ENCODE data around the gene SUGP1.
A peak's percentile ranks its signal among the peaks of the same experiment; 100 is the strongest.

SUGP1 gene, protein sequence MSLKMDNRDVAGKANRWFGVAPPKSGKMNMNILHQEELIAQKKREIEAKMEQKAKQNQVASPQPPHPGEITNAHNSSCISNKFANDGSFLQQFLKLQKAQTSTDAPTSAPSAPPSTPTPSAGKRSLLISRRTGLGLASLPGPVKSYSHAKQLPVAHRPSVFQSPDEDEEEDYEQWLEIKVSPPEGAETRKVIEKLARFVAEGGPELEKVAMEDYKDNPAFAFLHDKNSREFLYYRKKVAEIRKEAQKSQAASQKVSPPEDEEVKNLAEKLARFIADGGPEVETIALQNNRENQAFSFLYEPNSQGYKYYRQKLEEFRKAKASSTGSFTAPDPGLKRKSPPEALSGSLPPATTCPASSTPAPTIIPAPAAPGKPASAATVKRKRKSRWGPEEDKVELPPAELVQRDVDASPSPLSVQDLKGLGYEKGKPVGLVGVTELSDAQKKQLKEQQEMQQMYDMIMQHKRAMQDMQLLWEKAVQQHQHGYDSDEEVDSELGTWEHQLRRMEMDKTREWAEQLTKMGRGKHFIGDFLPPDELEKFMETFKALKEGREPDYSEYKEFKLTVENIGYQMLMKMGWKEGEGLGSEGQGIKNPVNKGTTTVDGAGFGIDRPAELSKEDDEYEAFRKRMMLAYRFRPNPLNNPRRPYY

DNA sequence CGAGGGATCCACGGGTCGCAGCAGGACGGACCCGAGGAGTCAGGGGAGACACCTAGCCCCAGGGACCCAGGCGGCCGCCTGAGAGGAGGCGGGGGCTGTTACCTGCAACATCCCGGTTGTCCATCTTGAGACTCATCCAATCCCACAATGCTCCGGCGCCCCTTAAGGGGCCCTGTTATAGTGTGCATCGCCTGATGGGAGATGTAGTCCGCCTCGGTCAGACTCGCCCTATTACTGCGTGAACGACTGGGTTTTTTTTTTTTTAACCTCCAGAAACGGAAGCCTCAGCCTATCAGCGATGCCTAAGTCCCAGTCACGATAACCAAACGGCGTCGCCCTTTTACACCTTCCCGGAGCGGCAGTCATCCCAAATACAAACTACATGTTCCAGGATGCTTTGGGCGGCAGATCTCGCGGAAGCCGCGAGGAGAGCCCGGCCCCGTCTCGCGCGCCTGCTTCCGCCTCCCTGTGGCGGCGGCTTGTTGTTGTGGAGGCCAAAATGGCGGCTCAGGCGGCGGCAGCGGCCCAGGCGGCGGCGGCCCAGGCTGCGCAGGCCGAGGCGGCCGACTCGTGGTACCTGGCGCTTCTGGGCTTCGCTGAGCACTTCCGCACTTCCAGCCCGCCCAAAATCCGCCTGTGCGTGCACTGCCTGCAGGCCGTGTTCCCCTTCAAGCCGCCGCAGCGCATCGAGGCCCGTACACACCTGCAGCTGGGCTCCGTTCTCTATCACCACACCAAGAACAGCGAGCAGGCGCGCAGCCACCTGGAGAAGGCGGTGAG lies at the start of gene SUGP1, which contains the start of gene MAU2:
SUGP1 (minus strand) TSS at position 149 of the 780 bp plus-strand sequence; CDS start at position 136, 13 bp downstream.
MAU2 (plus strand) TSS at position 469 of the 780 bp plus-strand sequence; CDS start at position 500, 31 bp downstream.
- Histone ChIP-seq H3K4me1 (ENCODE audit: control insufficient read depth in 2 of 2, insufficient read depth in 2 of 2, low read length in 2 of 2) (peaks cover 4 to 16% of the 10 kb centered on the region in 2 donors), H3K4me3 (ENCODE audit: low read length in 2 of 2) (peak within 1 kb of the TSS; percentile 86 to 93), H3K9ac (ENCODE audit: low read depth in 1 of 2, low read length in 2 of 2) (peak within 1 kb of the TSS; percentile 93 to 99), H3K27me3 (ENCODE audit: control insufficient read depth in 2 of 2, insufficient read depth in 2 of 2, low read length in 2 of 2) (no peaks in the 10 kb centered on the region), H3K36me3 (ENCODE audit: control insufficient read depth in 2 of 2, insufficient read depth in 2 of 2, low read length in 2 of 2) (peaks cover 19 to 24% of the 10 kb centered on the region in 2 donors), H3K27ac (ENCODE audit: low read depth in 2 of 2, low read length in 2 of 2) (peak within 1 kb of the TSS; percentile 82 to 90), H3K9me3 (ENCODE audit: control insufficient read depth in 2 of 2, low read length in 2 of 2) (no peaks in the 10 kb centered on the region)

DNA sequence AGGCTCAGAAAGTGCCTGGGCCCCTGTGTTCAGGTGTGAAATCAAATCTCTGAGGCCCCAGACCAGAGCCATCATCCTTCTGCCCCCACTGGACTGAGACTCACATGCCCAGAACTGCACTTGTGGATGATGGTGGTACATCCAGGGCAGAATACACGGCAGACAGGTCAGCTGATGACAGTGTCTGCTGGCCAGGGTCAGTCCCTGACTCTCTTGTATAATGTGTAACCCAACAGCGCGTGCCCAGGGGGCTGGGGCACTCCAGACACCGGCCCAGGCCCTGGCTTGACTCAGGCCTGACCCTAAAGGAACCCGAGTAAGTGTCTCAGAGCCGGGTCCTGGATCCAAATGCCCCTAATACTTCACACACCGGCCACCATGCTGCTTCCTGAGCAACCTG lies 47.8 kb upstream of the SUGP1 start:
- H3K27ac ChIP-seq (ENCODE audit: low read depth in 2 of 2, low read length in 2 of 2): no peak overlapping the region

DNA sequence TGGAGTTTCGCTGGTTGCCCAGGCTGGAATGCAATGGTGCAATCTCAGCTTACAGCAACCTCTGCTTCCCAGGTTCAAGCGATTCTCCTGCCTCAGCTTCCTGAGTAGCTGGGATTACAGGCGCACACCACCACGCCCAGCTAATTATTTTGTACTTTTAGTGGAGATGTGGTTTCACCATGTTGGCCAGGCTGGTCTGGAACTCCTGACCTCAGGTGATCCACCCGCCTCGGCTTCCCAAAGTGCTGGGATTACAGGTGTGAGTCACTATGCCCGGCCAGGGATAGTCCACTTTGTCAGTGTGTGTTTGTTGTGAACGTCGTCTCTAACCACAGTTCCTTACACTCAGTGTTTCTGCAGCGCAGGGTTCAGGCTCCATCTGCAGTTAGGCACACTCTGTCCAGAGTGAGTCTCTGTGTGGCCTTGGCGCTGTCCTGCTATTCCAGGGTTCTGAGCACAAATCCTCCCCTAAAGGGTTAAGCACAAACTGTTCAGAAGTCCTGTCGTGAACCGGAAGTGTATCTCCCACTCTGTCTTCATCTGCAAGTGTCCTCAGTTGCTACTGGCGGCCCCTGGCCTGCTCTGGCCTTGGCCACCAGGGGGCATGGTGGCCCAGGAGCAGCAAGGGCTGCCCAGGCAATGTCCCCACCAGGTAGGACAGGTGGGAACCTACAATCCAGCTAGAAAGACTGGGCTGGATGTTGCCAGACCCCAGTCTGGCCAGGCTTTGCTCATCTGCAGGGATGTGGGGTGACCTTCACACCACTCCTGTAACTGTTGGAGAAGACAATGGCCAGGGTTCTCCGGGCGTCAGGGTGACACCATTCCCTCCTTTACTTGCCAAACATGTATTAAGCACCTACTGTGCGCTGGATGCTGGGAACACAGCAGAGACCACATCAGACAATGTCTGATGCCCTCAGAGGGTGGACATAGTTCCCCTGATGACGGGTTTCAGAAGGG lies 46.4 kb upstream of the SUGP1 start:
- H3K27me3 ChIP-seq (ENCODE audit: control insufficient read depth in 2 of 2, insufficient read depth in 2 of 2, low read length in 2 of 2): no peaks in the 10 kb centered on the region
- peak overlapping the region; percentile 10 to 60 for H3K9ac ChIP-seq (ENCODE audit: low read depth in 1 of 2, low read length in 2 of 2)
- H3K4me1 ChIP-seq (ENCODE audit: control insufficient read depth in 2 of 2, insufficient read depth in 2 of 2, low read length in 2 of 2): peaks cover 6 to 16% of the 10 kb centered on the region in 2 donors
- no peaks in the 10 kb centered on the region for H3K9me3 ChIP-seq (ENCODE audit: control insufficient read depth in 2 of 2, low read length in 2 of 2)
- H3K27ac ChIP-seq (ENCODE audit: low read depth in 2 of 2, low read length in 2 of 2): peak overlapping the region; percentile 27 to 56
- H3K4me3 ChIP-seq (ENCODE audit: low read length in 2 of 2): peak overlapping the region in 1 of 2 donors; percentile 51
- H3K36me3 ChIP-seq (ENCODE audit: control insufficient read depth in 2 of 2, insufficient read depth in 2 of 2, low read length in 2 of 2): no peaks in the 10 kb centered on the region

More for the DNA sequence above, 47.8 kb upstream of the SUGP1 start:
- no peak overlapping the region for H3K4me3 ChIP-seq (ENCODE audit: low read length in 2 of 2)
- no peaks in the 10 kb centered on the region for H3K36me3 ChIP-seq (ENCODE audit: control insufficient read depth in 2 of 2, insufficient read depth in 2 of 2, low read length in 2 of 2)
- peak overlapping the region in 1 of 2 donors; percentile 6 for H3K9ac ChIP-seq (ENCODE audit: low read depth in 1 of 2, low read length in 2 of 2)
- peaks cover 10 to 23% of the 10 kb centered on the region in 2 donors for H3K4me1 ChIP-seq (ENCODE audit: control insufficient read depth in 2 of 2, insufficient read depth in 2 of 2, low read length in 2 of 2)
- H3K27me3 ChIP-seq (ENCODE audit: control insufficient read depth in 2 of 2, insufficient read depth in 2 of 2, low read length in 2 of 2): no peaks in the 10 kb centered on the region
- H3K9me3 ChIP-seq (ENCODE audit: control insufficient read depth in 2 of 2, low read length in 2 of 2): no peaks in the 10 kb centered on the region

DNA sequence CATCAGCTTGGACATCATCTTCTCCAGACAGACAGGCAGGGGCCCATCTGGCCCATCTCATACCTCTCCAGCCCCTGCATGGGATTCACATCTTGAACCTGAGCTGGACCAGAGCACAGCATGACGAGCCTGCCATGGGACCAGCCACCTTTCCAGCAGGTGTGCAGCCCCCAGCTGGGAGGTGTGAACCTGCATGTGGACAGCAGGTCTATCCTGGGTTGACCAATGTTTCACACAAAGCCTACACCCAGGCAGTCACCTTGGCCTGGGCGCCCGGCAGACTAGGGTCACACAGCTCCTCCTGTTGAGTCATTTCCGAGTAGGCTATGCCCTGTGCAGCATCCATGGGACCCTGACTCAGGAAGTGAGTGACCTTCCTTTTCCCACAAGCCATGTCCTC lies 41.8 kb upstream of the SUGP1 start:
- peaks cover 6 to 11% of the 10 kb centered on the region in 2 donors for H3K4me1 ChIP-seq (ENCODE audit: control insufficient read depth in 2 of 2, insufficient read depth in 2 of 2, low read length in 2 of 2)

DNA sequence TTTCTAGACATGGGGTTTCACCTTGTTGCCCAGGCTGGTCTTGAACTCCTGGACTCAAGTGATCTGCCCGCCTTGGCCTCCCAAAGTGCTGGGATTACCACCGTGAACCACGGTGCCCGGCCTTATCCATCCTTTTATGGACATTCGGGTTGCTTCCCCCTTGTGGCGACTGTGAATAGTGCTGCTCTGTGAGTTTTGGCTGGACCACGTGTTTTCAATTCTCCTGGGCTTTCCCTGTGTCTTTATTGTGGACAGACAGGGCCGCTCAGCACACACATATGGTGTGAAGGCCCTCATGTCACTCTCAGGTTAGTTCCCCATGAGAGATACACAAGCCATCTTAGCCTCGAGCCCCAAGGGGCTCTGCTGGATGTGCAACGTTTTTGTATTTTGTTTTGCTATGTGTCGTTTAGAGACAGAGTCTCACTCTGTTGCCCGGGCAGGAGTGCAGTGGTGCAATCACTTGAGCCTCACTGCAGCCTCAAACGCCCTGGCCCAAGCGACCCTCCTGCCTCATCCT lies 40.8 kb upstream of the SUGP1 start:
- peaks cover under 1 to 8% of the 10 kb centered on the region in 2 donors for H3K4me1 ChIP-seq (ENCODE audit: control insufficient read depth in 2 of 2, insufficient read depth in 2 of 2, low read length in 2 of 2)
- no peak overlapping the region for H3K27ac ChIP-seq (ENCODE audit: low read depth in 2 of 2, low read length in 2 of 2)
- H3K27me3 ChIP-seq (ENCODE audit: control insufficient read depth in 2 of 2, insufficient read depth in 2 of 2, low read length in 2 of 2): no peaks in the 10 kb centered on the region
- peaks cover 16 to 18% of the 10 kb centered on the region in 2 donors for H3K36me3 ChIP-seq (ENCODE audit: control insufficient read depth in 2 of 2, insufficient read depth in 2 of 2, low read length in 2 of 2)
- no peak overlapping the region for H3K9ac ChIP-seq (ENCODE audit: low read depth in 1 of 2, low read length in 2 of 2)
- H3K4me3 ChIP-seq (ENCODE audit: low read length in 2 of 2): no peak overlapping the region
- H3K9me3 ChIP-seq (ENCODE audit: control insufficient read depth in 2 of 2, low read length in 2 of 2): no peaks in the 10 kb centered on the region

More for the DNA sequence above, 41.8 kb upstream of the SUGP1 start:
- H3K36me3 ChIP-seq (ENCODE audit: control insufficient read depth in 2 of 2, insufficient read depth in 2 of 2, low read length in 2 of 2): peaks cover 8 to 10% of the 10 kb centered on the region in 2 donors
- no peaks in the 10 kb centered on the region for H3K9me3 ChIP-seq (ENCODE audit: control insufficient read depth in 2 of 2, low read length in 2 of 2)
- no peak overlapping the region for H3K4me3 ChIP-seq (ENCODE audit: low read length in 2 of 2)
- no peak overlapping the region for H3K27ac ChIP-seq (ENCODE audit: low read depth in 2 of 2, low read length in 2 of 2)
- no peak overlapping the region for H3K9ac ChIP-seq (ENCODE audit: low read depth in 1 of 2, low read length in 2 of 2)
- no peaks in the 10 kb centered on the region for H3K27me3 ChIP-seq (ENCODE audit: control insufficient read depth in 2 of 2, insufficient read depth in 2 of 2, low read length in 2 of 2)

DNA sequence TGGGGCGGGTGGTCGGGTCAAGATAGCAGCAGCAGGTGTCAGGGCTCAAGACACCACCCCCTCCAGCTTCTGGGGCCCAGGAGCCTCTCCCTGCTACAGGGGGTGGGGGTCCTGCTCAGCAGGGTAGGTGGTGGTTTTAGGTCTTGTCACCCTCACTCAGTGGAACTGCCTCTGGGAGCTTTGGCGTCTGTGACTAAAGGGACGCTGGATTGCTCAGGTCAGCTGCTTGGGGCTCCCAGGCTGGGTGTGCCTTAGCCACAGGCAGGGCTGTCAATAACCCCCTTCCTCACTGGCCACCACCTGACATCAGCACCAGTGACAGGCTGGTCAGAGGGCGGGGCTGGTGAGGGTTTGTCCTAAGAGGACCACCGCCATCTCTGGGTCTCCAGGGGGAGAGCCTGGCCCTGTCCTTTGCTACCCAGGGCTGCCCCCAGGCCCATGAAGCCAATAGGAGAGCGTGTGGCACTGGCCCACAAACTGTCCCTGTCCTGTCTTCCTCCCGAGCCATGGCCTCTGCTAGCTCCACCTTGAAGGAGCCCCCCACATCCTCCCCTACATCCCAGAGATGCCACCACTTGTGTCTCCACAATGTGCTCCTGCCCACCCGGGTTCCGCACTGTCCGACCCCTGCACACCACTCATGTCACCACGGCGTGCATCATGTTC lies 36.7 kb upstream of the SUGP1 start:
- Histone ChIP-seq H3K9me3 (ENCODE audit: control insufficient read depth in 2 of 2, low read length in 2 of 2) (no peaks in the 10 kb centered on the region), H3K4me3 (ENCODE audit: low read length in 2 of 2) (no peak overlapping the region), H3K4me1 (ENCODE audit: control insufficient read depth in 2 of 2, insufficient read depth in 2 of 2, low read length in 2 of 2) (no peaks in the 10 kb centered on the region), H3K27me3 (ENCODE audit: control insufficient read depth in 2 of 2, insufficient read depth in 2 of 2, low read length in 2 of 2) (no peaks in the 10 kb centered on the region), H3K36me3 (ENCODE audit: control insufficient read depth in 2 of 2, insufficient read depth in 2 of 2, low read length in 2 of 2) (peaks cover 51 to 55% of the 10 kb centered on the region in 2 donors), H3K9ac (ENCODE audit: low read depth in 1 of 2, low read length in 2 of 2) (no peak overlapping the region), H3K27ac (ENCODE audit: low read depth in 2 of 2, low read length in 2 of 2) (no peak overlapping the region)

DNA sequence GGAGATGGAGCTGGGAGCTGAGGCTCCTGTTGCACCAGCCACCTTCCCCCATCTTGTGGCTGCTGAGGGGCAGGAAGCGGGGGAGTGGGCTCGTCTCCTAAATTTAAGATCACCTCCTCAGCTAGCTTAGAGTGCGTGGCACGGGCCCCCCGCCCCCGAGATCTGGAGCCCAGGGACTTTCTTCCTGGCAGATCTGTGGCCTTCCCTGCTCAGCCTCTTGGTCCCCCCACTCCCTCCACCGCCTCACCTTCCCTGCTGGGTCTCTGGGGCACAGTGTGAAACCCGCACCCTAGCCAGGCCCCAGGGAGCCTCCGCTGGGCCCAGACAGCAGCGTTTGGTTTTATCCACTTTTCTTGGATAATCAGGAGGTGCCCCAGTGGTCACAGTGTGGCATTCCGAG lies 36.2 kb upstream of the SUGP1 start:
- Histone ChIP-seq H3K9ac (ENCODE audit: low read depth in 1 of 2, low read length in 2 of 2) (no peak overlapping the region), H3K27ac (ENCODE audit: low read depth in 2 of 2, low read length in 2 of 2) (no peak overlapping the region), H3K27me3 (ENCODE audit: control insufficient read depth in 2 of 2, insufficient read depth in 2 of 2, low read length in 2 of 2) (no peaks in the 10 kb centered on the region), H3K4me3 (ENCODE audit: low read length in 2 of 2) (no peak overlapping the region), H3K36me3 (ENCODE audit: control insufficient read depth in 2 of 2, insufficient read depth in 2 of 2, low read length in 2 of 2) (peaks cover 53 to 58% of the 10 kb centered on the region in 2 donors), H3K4me1 (ENCODE audit: control insufficient read depth in 2 of 2, insufficient read depth in 2 of 2, low read length in 2 of 2) (no peaks in the 10 kb centered on the region), H3K9me3 (ENCODE audit: control insufficient read depth in 2 of 2, low read length in 2 of 2) (no peaks in the 10 kb centered on the region)

DNA sequence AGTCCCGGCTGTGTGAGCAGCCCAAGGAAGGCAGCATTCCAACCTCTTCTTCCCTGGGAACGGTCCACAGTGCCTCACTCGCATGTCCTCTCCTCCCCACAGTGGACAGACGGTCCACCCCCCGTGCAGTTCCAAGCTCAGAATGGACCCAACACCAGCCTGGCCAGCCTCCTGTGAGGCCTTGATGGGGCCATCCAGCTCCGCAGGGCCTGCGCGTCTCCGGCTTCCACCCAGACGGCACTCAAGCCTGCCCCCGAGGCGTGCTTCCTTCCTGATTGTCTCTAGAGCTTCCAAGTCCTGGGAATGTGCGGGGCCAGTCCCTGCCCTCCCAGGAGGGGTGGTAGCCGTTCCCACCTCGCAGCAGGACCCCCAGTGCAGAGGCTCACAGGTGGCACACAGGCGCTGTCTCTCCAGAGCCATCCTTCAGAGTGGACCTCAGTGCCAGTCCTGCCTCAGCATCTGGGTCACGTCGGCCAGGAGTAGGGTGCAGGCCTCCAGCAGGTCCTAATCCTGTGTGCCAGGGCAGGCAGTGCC lies 35.4 kb upstream of the SUGP1 start:
- Histone ChIP-seq H3K27ac (ENCODE audit: low read depth in 2 of 2, low read length in 2 of 2) (no peak overlapping the region), H3K9ac (ENCODE audit: low read depth in 1 of 2, low read length in 2 of 2) (no peak overlapping the region), H3K4me1 (ENCODE audit: control insufficient read depth in 2 of 2, insufficient read depth in 2 of 2, low read length in 2 of 2) (no peaks in the 10 kb centered on the region), H3K9me3 (ENCODE audit: control insufficient read depth in 2 of 2, low read length in 2 of 2) (no peaks in the 10 kb centered on the region), H3K4me3 (ENCODE audit: low read length in 2 of 2) (no peak overlapping the region), H3K27me3 (ENCODE audit: control insufficient read depth in 2 of 2, insufficient read depth in 2 of 2, low read length in 2 of 2) (no peaks in the 10 kb centered on the region), H3K36me3 (ENCODE audit: control insufficient read depth in 2 of 2, insufficient read depth in 2 of 2, low read length in 2 of 2) (peaks cover 53 to 62% of the 10 kb centered on the region in 2 donors)
